Panc1 (cell line): Measurements from ENCODE around the gene PTPN11. TPM values are rescaled to one million over a fixed set of nuclear protein-coding genes. Genes with fewer than 3 reads are reported as not detected.

Source experiments
- total RNA-seq: library from RNA; stranded (reverse); gene quantifications from one replicate; pipeline ENCODE4 v1.2.1, GENCODE V29; 2021; ENCODE audit not compliant: unreplicated experiment

The PTPN11 gene
- total RNA-seq, 1 experiment from 2014 or later: 139 TPM

Other genes starting within 250 kb of the PTPN11 start
- gene HECTD4, start 36.5 kb upstream of the PTPN11 start, total RNA-seq: 51.3 TPM
- 969 TPM for gene RPL6, start 9.3 kb upstream of the PTPN11 start, total RNA-seq